ENCODE data around the gene HS3ST3A1.

The HS3ST3A1 gene

DNA sequence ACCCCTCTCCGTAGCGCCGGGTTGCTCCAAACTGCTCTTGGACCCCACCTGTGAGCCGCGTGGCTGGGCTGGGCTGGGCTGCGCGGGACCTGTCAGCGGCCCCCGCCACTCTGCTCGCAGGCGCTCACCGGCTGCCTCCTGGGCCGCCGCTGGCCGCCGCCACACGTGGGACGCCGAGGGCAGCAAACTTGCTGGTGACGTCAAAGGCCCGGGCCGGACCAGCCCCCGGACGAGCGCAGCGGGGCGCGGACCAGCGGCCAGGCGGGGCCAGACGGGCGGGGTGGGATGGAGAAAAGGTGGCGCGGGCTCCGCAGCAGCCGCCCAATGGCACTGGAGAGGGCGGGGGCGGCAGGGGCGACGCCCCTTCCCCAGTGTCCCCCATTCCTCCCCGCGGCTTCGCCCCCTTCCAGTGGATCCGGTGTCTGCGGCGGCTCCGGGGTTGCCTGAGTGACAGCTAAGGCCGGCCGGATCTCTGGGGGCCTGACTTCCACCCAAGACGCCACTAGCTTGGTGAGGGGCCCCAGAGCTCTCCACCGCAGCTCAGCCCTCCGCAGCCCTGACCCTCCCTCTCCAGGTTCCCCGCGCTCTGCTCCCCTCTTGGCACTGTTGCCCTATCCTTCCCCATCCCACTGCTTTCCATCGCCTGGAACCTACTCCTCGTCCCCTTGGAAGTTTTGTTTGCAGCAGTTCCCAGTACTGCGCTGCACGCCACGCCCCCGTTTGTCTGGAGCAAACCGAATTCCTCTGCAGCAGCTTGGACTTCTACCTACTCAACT lies at the start of gene HS3ST3A1:
Gene HS3ST3A1 (minus strand): TSS at position 154 of the 776 bp plus-strand sequence. CDS start 800 bp downstream, outside the sequence.
- no peak for DNase-seq (ENCODE audit: low read depth)

- DNase-seq (ENCODE audit: low read depth), result no peak
Measured at GRCh38 chr17:13650096-13650675, 48.5 kb upstream of the HS3ST3A1 start.

GRCh38 chr17:13647543-13648021 lies 45.9 kb upstream of the HS3ST3A1 start:
- DNase-seq (ENCODE audit: low read depth), result no peak

DNA sequence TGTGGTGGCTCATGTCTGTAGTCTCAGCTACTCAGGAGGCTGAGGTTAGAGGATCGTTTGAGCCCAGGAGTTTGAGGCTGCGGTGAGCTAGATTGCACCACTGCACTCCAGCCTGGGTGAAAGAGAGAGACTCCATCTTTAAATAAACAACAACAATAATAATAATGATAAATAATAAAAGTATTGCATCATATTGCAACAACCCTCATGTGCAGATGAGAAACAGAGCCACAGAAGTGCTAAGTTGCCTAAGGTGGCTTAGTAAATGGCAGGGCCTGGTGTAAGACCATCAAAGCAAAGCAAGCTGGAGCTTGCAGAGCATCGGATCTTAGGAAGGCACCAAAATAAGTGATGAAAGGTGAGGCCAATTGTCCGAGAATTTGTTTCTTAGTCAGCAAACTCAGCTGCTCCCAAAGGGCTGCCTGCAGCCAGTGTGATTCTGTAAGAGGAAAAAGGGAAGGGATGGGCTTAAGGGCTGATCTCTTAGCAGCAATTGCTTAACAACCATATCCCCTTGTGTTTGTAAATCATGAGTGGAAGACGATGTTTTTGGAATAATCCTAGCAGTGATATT lies 45.3 kb upstream of the HS3ST3A1 start:
- no peak for DNase-seq (ENCODE audit: low read depth)

DNA sequence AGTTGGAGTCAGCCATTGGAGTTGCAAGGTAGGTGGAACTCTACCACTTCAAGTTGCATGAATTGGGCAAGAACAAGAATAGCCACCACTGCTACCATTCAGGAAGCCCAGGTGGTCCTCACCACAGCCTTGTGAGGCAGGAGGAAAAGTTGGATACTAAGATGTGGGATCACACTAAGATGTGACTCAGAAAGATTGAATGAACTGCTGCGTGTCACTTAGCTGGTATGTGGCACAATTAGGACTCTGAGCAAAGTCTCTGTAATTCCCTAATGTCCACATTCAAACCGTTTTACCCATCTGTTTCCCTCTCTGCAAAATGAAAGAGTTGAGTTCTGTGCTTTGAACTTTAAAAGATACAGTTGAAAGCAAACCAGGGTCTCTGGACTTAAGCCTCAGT lies 44.7 kb upstream of the HS3ST3A1 start:
- no peak for DNase-seq (ENCODE audit: low read depth)

DNA sequence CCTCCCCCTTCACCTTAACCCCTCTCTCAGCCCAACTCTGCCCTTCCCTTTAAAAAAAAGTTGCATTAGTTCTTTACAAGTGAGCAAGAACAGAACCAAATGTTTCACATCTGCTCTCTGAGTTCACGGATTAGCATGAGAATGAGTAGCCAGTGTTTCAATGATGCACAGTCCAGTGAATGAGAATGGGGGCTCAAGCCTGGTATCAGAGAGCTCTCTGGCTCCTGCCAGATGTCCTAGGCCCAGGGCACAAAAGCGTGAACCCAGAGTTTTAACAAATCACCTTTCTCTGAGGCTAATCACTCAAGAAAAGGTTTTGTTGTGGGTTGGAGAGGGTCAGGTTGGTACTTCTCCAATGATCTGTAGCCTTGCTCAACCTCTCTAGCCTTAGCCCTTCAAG lies 41.5 kb upstream of the HS3ST3A1 start:
- DNase-seq (ENCODE audit: low read depth), result no peak

- no peak for DNase-seq (ENCODE audit: low read depth)
Measured at GRCh38 chr17:13642188-13642587, 40.5 kb upstream of the HS3ST3A1 start.

DNA sequence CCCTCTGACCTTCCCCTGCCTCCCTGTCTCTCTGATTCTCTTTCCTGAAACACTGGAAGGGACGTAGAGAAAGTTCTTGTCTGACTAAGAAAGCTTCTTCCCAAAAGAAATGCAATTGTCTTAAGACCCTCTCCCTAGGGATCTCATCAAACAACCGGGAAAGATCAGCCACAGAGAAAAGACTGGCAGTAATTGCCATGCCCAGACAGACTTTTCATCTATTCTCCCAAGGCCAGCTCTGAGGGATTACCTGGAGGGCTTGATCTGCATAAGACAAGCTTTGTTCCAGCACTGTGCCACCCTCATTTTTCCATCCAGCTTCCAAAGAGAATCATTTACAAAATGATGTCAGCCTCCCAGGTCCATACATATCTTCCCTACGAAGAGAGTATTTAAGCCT lies 38.8 kb upstream of the HS3ST3A1 start:
- no peak for DNase-seq (ENCODE audit: low read depth)

GRCh38 chr17:13638855-13639458 lies 37.2 kb upstream of the HS3ST3A1 start:
- no peak for DNase-seq (ENCODE audit: low read depth)

DNA sequence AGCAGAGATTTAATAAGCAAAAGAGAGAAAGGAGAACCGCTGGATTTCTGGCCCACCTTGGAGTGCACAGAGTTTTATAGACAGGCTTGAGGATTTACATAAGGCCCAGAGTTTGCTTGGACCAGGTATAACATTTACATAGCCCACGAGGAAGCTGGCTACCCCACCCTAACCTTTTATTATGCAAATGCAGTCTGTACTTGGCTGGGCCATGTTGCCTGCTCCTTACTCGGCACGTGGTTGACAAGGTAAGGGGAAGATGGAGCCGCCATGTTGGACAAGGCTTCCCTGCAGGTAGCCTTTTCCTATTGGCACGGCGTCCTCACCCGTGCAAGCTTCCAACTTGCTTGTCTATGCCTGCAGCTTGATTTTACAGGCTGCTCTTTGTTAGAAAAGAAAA lies 35.2 kb upstream of the HS3ST3A1 start:
- no peak for DNase-seq (ENCODE audit: low read depth)

- no peak for DNase-seq (ENCODE audit: low read depth)
Measured at GRCh38 chr17:13635951-13636350, 34.2 kb upstream of the HS3ST3A1 start.

- DNase-seq (ENCODE audit: low read depth), result no peak
Measured at GRCh38 chr17:13634021-13634420, 32.3 kb upstream of the HS3ST3A1 start.

GRCh38 chr17:13631529-13631928 lies 29.8 kb upstream of the HS3ST3A1 start:
- DNase-seq (ENCODE audit: low read depth), result no peak

GRCh38 chr17:13626703-13627102 lies 25.0 kb upstream of the HS3ST3A1 start:
- no peak for DNase-seq (ENCODE audit: low read depth)

- DNase-seq (ENCODE audit: low read depth), result no peak
Measured at GRCh38 chr17:13619462-13619861, 17.7 kb upstream of the HS3ST3A1 start.

DNA sequence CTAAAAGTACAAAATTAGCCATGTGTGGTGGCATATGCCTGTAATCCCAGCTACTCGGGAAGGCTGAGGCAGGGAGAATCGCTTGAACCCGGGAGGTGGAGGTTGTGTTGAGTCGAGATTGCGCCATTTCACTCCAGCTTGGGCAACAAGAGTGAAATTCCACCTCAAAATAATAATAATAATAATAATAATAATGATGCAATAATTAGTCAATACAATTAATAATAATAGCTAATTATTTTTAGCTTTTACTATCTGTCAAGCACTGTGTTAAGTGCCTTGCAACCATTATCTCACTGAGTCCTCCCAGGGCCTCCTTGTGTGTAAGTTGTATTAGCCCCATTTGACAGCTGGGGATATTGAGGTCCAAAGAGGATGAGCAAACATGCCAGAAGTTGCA lies 14.3 kb upstream of the HS3ST3A1 start:
- no peak for DNase-seq (ENCODE audit: low read depth)

- DNase-seq (ENCODE audit: low read depth), result no peak
Measured at GRCh38 chr17:13609941-13610340, 8.2 kb upstream of the HS3ST3A1 start.

- no peak for DNase-seq (ENCODE audit: low read depth)
Measured at GRCh38 chr17:13601322-13601775, 380 bp downstream of the HS3ST3A1 start.

DNA sequence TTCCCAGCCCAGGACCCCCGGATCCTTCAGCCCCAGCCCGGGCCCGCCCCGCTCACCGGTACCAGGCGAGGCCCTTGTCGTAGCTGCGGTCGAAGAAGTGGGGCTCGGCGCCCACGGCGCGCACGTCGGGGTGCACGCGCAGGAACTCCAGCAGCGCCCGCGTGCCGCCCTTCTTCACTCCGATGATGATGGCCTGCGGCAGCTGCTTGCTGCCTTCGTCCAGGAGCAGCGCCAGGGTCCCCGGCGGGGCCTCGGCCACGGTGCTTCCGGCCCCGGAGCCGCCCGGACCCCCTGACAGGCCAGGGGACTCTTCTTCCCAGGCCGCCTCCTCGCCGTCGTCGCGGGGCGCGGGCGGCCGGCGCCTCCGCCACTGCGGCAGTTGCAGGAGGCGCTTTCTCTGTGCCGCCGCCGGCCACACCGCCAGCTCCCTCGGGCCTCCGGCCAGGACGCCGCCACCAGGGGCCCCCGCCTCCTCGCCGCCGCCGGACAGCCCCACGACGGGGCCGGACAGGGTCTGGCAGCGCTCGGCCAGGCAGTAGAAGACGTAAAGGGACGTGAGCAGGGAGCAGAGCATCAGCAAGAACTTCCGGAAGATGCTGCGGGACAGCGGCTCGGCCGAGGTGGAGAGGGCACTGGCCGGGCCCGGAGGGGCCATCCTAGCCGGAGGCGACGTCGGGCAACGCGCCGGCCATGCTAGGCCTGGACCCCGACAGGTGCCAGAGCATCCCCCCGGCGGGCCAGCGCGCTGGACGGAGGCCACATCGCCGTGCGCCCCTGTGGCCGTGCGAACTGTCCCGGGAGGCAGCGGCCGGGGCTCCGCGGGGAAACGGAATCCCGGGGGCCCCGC lies 1.0 kb downstream of the HS3ST3A1 start:
- DNase-seq (ENCODE audit: low read depth), result no peak

- DNase-seq (ENCODE audit: low read depth), result no peak
Measured at GRCh38 chr17:13599864-13600263, 1.9 kb downstream of the HS3ST3A1 start.

GRCh38 chr17:13599168-13599577 lies 2.6 kb downstream of the HS3ST3A1 start:
- no peak for DNase-seq (ENCODE audit: low read depth)
